GDM1 (cell line): ENCODE results near the gene NAA50.

ENCODE experiments used
- DNase-seq: peaks from one replicate; lab custom pipeline; 2025; lab: John Stamatoyannopoulos, UW

The NAA50 gene

GRCh38 chr3:113745756-113746547 lies at the start of gene NAA50:
NAA50 (minus strand) TSS chr3:113746249; CDS start chr3:113745949, 300 bp downstream.
- peak; percentile 91 for DNase-seq

- DNase-seq: no peak
These were observed 49.6 kb upstream of the NAA50 start for GRCh38 chr3:113795693-113796092.

- DNase-seq: peak; percentile 41
These were observed 48.5 kb upstream of the NAA50 start for GRCh38 chr3:113794526-113794925.

- no peak for DNase-seq
These were observed 45.3 kb upstream of the NAA50 start for GRCh38 chr3:113791381-113791780.

GRCh38 chr3:113783980-113784379 lies 37.9 kb upstream of the NAA50 start:
- DNase-seq: no peak

- no peak for DNase-seq
These were observed 37.4 kb upstream of the NAA50 start for GRCh38 chr3:113783463-113783862.

- DNase-seq: no peak
These were observed 30.5 kb upstream of the NAA50 start for GRCh38 chr3:113776564-113776963.

- DNase-seq: no peak
These were observed 29.5 kb upstream of the NAA50 start for GRCh38 chr3:113775516-113775915.

GRCh38 chr3:113773381-113773780 lies 27.3 kb upstream of the NAA50 start:
- no peak for DNase-seq

- DNase-seq: no peak
These were observed 25.9 kb upstream of the NAA50 start for GRCh38 chr3:113771993-113772392.

- DNase-seq: no peak
These were observed 23.5 kb upstream of the NAA50 start for GRCh38 chr3:113769551-113769950.

GRCh38 chr3:113764698-113765097 lies 18.6 kb upstream of the NAA50 start:
- no peak for DNase-seq

GRCh38 chr3:113758389-113759024 lies 12.5 kb upstream of the NAA50 start:
- no peak for DNase-seq

- no peak for DNase-seq
These were observed 8.6 kb upstream of the NAA50 start for GRCh38 chr3:113754494-113755159.

- DNase-seq: no peak
These were observed 7.4 kb upstream of the NAA50 start for GRCh38 chr3:113753376-113753985.

GRCh38 chr3:113751141-113751540 lies 5.1 kb upstream of the NAA50 start:
- no peak for DNase-seq

GRCh38 chr3:113747283-113748046 lies 1.4 kb upstream of the NAA50 start:
- no peak for DNase-seq

- DNase-seq: peak; percentile 84
These were observed 666 bp upstream of the NAA50 start, which contains the start of gene ATP6V1A for GRCh38 chr3:113746548-113747282. ATP6V1A (plus strand) TSS chr3:113747035; CDS start chr3:113778754, 31,719 bp downstream.

- peak; percentile 77 for DNase-seq
These were observed 901 bp downstream of the NAA50 start for GRCh38 chr3:113744941-113745755.

- DNase-seq: no peak
These were observed 2.9 kb downstream of the NAA50 start for GRCh38 chr3:113743006-113743630.
